Activated effector memory CD4-positive, alpha-beta T cell treated with Interleukin-2 at 50 U/mL for 16 hours (primary cell): Measurements from ENCODE around the gene SFXN4.
"Not testable (repeated sequence)": the region's sequence is repeated elsewhere in the genome, so short reads cannot be mapped to it uniquely, and the experiment has no call there.

Experiments used
- DNase-seq: peaks from one replicate; pipeline ENCODE4 v3.0.0-alpha.2; 2020

SFXN4 gene

DNA sequence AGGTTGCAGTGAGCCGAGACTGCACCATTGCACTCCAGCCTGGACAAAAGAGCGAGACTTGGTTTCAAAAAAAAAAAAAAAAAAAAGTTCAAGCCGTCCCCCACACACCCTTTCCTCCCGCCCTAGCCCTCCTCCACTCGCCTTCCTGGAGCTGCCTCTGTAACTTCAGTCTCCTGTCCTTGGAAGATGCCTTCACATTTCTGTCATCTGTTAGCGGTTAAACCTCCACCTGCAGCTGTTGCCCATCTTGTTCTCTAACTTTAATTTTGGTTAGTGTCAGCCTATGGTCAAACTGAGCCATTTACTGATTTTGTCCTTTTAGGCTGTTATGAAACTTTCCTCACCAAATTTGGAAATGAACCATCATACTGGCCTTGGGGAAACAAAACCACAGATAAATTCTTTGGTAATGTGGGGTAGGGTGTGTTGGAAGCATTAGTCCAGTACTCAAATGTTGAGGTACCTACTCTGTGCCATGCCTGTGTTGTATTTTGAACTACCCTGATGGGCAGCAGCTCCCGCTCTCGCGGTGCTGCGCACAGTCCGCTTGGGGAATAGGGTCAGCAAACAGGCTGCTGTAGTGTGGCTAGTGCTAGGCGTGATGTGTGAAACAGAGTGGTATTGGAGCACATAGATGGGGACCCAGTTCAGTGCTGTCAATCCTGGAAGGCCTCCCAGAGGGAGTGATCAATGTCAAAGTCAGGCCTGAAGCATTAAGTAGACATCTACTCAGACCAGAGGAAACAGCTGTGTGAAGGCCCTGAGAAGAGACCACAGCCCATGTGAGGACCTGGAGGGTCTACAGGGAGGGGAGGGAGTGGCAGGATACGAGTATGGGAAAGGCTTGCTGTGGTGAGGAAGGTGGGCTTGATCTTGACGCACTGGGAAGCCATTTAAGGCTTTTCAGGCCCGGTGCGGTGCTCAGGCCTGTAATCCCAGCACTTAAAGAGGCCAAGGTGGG is 26.9 kb downstream of the SFXN4 start:
- DNase-seq: no peak

DNA sequence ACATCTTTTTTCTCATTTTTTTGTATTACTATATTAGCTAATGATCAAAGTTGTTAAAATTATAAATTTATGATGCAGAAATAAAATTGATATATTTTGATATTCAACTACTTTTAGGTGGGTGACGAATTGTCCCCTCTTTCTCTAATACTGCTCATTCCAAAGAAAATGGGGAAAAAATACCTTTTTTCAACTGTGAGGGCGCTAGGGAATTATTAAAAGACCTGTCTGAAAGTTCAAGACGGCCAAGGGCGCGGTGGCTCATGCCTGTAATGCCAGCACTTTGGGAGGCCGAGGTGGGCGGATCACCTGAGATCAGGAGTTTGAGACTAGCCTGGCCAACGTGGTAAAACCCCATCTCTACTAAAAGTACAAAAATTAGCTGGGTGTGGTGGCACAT is 27.6 kb downstream of the SFXN4 start:
- DNase-seq: not testable (repeated sequence)

DNA sequence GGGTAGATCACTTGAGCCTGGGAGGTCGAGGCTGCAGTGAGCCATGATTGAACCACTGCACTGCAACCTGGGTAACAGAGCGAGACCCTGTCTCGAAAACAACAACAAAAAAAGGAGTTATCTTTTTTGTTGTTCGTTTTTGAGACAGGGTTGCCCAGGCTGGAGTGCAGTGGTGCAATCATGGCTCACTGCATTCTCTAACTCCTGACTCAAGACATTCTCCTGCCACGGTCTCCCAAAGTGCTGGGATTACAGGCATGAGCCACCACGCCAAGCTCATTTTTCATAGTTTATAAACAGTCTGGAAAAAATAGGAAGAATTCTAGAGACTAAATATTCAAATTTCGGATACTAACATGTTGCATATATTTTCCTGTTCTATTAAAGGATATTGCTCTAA is 29.4 kb downstream of the SFXN4 start:
- DNase-seq: no peak

DNA sequence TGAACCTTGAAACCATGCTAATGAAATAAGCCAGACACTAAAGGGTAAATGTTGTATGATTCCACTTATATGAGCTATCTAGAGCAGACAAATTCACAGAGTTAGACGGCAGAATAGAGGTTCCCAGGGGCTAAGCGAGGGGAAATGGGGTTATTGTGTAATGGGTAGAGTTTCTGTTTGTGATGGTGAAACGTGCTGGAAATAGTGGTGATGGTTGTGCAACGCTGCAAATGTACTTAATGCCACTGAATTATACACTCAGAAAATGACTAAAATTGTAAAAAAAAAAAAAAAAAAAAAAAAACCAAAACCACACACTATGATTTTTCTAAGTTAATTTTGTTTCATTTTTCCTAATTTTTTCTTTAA is 30.0 kb downstream of the SFXN4 start:
- DNase-seq: no peak

DNA sequence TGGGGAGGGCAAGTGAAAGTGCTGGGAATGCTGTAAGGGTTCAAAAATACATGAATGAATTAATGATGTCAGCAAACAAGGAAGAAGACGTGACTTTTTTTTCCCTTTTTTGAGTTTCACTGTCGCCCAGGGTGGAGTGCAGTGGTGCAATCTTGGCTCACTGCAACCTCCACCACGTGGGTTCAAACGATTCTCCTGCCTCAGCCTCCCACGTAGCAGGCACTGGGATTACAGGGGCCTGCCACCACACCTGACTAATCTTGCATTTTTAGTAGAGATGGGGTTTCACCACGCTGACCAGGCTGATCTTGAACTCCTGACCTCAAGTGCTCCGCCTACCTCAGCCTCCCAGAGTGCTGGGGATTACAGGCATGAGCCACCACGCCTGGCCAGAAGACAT is 31.6 kb downstream of the SFXN4 start:
- DNase-seq: no peak

DNA sequence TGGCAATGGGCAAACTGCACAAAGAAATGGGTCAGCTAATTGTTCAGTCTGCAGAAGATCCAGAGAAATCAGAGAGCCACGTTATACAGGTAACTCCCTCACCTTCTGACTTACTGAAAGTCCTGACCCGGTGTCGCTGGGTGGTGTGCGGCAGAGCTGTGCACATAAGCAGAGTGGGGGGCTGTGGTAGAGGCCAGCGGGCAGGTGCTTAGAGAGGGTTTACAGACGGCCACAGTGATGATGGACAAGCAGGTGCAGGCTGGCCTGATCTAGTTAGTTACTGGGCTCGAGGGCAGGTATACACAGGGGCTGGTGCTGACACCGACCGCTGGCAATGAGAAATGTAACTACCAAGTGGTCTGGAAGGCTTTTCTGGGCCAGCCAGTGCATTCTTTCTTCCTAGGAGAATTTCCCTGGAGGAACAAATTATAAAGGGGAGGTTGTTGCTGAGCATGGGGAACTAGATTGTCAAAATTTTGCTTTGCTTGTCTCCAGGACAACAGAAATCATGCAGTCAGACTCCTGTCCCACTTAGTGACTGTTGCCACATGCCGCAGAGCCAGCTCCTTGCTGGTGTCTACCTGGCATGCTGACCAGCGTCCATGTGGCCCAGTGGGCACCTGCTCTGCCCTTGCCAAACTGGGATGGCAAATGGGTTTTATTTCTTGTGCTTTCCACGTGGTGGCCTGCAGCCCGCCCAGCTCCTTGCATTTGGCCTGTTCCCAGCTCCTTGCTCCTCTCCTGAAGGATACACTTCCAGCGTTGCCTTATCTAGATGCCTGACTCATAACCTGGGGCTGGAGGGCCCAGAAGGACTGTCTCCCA is 32.8 kb downstream of the SFXN4 start:
- no peak for DNase-seq

DNA sequence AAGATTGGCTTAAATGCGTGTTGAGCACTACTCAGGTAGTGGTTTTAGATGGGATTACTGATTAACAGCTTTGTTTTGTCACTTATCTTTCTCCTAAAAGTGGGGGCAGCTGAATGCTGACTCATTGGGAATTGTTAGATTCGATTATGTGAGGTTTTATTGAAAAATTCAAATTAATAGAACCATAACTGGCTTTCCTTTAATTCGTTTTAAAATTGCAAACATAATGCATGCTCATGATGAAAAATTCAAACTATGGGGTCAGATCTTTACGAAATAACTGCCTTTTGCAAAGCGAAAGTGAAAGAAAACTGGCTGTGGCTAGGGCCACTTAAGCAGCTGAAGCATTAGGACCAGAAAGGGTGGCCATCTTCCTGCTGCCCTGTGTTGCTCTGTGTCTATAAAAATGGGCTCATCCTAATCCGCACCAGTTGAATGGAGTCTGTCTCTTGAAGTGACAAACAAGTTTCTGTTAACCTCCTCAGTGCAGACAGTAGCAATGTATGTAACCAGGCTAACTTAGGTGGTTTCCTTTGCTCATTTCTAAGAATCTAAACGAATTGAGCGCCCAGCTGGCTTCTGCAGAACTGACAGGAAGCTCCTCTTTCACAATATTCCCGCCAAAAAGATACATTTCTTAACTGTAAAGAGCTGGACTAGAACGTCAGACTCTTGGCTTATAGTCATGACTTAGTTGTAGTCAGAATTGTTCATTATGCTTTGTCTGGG is 33.8 kb downstream of the SFXN4 start:
- no peak for DNase-seq

DNA sequence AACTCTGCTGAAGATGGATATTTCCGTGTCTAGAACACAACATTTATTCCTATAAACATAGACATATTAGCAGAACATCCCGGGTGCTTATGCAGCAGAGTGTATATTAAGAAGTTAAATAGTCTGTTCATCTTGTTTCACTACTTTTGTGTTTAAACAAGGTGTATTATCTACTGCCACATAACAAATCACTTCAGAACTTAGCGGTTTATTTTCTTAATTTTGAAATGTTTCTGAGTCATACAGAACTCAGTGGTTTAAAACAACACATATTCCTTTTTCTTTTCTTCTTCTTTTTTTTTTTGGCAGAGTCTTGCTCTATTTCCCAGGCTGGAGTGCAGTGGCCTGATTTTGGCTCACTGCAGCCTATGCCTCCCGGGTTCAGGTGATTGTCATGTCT is 35.8 kb downstream of the SFXN4 start:
- no peak for DNase-seq

DNA sequence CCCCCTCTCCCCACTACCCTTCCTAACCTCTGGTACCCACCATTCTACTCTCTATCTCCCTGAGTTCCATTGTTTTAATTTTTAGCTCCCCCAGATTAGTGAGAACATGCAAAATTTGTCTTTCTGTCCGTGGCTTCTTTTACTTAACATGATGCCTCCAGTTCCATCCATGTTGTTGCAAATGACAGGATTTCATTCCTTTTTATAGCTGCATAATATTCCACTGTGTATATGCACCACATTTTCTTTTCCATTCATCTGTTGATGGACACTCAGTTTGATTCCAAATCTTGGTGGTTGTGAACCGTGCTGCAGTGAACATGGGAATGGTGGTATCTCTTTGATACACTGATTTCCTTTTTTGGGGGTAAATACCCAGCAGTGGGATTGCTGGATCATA is 39.6 kb downstream of the SFXN4 start:
- no peak for DNase-seq

DNA sequence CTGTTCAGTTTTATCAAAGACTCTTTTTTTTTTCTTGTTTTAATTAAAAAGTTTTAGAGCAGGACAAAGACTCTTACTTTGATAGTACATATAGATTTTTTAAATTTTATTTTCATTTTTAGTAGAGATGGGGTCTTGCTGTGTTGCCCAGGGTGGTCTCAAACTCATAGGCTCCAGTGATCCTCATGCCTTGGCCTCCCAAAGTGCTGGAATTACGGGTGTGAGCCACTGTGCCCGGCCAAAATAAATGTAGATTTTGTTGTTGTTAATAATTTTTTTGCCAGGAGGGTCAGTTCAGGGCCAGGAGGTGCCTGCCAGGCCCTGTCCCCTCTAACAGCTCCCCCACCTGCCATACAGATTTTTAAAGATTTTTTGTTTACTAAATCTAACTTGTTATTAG is 44.6 kb downstream of the SFXN4 start:
- DNase-seq: no peak

DNA sequence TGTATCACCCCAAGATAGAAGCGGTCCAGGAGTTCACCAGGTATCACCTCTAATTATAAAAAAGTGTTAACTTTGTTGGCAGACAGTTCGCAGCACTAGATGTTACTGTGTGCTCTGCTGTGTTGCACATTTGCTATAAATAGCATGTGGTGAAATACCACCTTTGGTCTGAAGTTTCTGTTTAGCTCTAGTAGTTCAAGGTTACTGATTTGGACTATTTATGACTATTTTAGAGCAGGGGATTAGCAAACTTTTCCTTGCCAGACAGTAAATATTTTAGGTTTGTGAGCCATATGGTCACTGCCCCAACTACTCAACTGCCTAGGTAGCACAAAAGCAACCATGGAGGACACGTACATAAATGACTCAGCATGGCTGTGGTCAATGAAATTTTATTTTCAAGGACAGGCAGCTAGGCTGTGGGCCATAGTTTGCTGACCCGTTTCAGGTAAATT is 45.1 kb downstream of the SFXN4 start:
- no peak for DNase-seq

DNA sequence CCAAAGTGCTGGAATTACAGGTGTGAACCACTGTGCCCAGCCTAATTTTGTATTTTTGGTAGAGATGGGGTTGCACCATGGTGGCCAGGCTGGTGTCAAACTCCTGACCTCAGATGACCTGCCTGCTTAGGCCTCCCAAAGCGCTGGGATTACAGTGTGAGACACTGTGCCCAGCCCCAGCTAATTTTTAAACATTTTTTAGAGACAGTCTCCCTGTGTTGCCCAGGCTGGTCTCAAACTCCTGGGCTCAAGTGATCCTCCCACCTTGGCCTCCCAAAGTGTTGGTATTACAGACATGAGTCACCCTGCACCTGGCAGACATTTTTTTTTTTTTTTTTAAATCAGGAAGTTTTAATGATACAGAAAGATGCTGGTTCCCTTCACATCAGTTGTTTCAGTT is 46.1 kb downstream of the SFXN4 start:
- no peak for DNase-seq

DNA sequence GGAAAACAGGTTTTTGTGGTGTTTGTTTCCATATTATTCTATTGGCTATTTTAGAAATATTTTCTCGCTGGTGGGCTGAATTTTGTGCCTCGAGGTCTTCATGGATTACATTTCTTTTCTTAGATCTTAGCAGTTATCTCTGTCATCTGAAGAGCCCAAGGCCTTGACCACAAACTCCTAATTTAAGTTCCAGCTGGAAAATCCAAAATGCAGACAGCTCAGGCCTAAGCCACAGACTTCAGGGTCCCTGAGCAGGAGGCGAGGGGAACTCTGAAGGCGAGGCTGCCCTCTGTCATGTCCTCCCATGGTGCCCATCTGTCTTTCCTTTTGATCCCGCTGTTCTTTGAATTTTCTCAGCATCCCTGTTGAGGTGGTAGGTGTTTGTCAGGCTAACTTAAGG is 47.3 kb downstream of the SFXN4 start:
- DNase-seq: no peak

DNA sequence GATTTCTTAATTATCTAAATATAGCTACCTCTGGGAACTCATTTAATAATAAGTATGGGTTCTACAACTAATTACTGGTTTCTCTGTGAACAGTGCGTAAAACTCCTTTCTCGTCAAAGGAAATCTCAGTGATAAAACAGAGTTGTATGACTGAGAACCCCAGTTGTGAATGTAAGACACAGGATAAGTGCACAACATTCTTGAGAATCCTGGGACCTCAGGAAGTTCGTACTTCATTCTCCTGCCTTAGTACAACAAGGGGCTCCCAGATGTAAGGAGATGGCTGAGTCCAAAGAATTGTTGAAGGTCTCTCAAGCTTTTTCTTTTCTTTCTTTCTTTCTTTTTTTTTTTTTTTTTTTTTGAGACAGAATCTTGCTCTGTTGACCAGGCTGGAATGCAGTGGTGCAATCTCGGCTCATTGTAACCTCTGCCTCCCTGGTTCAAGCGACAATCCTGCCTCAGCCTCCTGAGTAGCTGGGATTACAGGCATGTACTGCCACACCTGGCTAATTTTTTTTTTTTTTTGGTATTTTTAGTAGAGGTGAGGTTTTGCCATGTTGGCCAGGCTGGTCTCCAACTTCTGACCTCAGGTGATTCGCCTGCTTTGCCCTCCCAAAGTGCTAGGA is 49.1 kb downstream of the SFXN4 start:
- DNase-seq: no peak

DNA sequence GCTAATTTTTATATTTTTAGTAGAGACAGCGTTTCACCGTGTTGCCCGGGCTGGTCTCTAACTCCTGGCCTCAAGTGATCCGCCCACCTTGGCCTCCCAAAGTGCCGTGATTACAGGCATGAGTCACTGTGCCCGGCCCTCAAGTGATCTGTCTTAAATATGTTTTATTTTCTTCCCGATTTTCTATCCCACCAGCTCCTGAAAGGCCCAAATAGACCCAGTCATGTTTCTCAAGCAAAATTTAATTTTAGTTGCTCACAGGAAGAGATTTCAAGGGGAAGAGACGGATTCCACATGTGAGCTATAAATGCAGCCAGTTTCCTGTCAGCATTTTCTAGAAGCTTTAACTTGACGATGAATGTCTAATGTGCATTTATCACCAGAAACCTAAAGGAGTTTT is 49.6 kb downstream of the SFXN4 start:
- no peak for DNase-seq

DNA sequence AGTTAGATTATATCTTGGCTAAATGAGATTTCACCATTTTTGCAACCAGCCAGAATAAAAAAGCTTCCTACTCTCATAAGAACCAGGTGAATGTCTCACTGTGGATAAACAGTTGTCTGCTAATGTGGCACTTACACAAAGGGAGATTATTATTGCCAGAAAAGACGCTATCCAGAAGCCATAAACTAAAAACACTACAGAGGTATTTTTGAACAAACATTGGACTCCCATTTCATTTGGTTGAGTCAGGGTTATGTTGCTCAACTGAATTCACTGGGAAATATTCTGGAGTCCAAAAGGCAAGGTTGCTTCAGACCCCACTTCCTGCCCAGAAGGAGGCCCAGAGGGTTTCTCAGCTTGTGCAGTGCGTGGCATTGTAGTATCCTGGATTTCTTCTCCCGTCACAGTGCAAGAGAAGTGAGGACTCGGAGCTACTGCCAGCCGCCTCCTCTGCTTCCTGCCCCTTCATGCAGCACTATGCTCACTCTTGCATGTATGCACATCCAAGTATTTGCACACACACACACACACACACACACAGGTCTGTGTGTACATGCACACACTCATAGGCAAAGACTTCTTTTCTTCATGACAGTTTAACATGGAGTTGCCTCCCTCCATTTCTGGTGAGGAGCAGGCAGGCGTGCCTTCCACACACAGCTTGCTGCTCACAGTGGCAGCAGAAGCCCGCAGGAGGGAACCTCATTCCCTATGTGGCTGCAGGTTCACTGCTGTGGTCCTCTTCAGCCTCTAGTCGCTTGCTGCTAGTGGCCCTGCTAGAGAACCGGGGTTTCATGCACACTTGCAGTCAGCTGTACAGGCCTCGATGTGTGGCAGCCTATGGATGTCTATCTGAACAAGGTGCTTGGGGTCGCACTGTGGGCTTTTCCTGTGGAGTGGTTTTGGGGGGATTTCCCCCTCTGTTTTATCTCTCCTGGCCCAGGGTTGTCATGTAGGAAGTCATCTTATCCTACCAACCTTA is 51.5 kb downstream of the SFXN4 start:
- no peak for DNase-seq

DNA sequence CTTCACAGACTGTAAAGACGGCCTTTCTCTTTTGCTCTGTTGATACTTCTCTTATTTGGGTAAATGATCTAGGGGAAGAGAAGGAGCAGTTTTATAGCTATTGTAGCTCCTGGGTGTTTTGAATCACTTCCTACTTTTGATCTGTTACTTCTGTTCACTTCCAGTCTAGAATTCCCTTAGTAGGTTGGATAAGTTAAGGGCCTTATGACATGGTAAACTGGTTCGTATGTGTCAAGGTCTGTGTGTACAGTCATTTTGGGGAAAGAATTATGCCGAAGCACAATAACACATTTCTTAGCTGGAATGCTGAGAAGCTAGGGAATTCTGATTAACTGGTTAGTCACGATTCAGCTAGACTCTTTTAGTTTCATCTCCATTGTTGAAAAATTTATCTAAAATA is 53.5 kb downstream of the SFXN4 start:
- no peak for DNase-seq

DNA sequence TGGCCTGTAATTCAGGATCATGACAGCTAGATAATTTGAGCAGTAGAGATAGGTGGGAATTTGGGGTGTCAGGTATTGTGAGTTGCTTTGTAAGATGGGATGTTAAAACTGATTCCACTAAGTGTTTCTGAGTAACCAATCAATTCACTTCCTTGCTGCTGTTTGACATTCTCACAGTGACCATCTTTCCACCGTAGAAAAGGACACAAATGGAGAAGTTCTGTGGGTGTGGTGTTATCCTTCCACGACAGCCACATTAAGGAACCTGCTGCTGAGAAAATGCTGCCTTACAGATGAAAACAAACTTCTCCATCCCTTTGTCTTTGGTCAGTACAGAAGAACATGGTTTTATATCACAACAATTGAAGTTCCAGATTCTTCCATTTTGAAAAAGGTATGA is 57.7 kb downstream of the SFXN4 start:
- not testable (repeated sequence) for DNase-seq

DNA sequence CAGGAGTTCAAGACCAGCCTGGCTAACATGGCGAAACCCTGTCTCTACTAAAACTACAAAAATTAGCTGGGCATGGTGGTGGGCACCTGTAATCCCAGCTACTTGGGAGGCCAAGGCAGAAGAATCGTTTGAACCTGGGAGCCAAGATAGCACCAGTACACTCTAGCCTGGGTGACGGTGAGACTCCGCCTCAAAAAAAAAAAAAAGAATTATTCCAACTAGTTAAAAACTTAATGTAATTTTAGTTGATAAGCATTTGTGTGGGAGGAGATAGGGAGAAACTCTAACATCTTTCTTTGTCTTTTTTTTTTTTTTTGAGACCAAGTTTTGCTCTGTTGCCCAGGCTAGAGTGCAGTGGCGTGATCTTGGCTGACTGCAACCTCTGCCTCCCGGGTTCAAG is 58.4 kb downstream of the SFXN4 start:
- DNase-seq: not testable (repeated sequence)

DNA sequence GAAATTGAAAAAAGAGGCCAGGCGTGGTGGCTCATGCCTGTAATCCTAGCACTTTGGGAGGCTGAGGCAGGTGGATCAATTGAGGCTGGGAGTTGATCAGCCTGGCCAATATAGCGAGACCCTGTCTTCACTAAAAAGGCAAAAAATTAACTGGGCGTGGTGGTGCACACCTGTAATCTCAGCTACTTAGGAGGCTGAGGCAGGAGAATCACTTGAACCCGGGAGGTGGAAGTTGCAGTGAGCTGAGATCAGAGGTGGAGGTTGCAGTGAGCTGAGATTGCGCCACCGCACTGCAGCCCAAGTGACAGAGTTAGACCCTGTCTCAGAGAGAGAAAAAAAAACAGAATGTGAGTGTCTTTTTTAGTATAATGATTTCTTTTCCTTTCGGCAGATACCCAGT is 59.6 kb downstream of the SFXN4 start:
- not testable (repeated sequence) for DNase-seq

DNA sequence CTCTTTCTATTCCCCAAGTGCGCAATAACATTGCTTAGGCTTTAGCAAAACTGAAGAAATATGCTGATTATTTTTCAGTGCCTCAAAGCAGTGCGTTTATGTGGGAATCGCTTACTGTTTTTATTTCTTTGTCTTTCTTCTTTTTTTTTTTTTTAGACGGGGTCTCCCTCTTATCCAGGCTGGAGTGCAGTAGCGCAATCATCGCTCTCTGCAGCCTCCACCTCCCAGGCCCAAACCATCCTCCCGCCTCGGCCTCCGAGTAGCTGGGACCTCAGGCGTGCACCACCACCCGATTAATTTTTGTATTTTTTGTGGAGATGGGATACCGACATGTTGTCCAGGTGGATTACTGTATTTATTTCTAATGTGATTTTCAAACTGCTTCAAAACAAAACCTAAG is 60.4 kb downstream of the SFXN4 start:
- DNase-seq: no peak

DNA sequence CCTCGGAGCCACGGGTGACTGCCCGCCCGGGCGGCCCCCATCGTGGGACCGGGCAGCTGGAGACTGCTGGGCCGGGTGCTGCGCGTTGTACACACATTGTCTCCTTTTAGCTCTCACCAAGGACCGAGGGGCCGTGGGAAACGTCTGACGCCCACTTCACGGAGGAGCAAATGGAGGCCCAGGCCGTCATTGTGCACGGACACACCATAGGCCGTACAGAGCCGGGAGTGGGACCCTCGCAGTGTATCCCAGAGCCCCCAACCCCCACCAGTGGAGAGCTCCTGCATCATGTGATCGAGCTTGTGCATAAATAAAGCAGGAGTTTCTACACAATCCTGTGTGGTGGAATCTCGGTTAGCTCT is 60.9 kb downstream of the SFXN4 start:
- DNase-seq: no peak
